Pulmonary artery endothelial cell (primary cell): Measurements from ENCODE around the gene SPHKAP. TPM values are rescaled to one million over a fixed set of nuclear protein-coding genes. Genes with fewer than 3 reads are reported as not detected.
"Not testable (repeated sequence)": the region's sequence is repeated elsewhere in the genome, so short reads cannot be mapped to it uniquely, and the experiment has no call there.

Experiments used
- DNase-seq: peaks from one replicate; pipeline ENCODE4 v3.0.0-alpha.2; 2011; ENCODE audit warnings: low read depth, low spot score
- total RNA-seq: library from RNA; depleted of rRNA; stranded (reverse); fragments of >200 nt; gene quantifications from 2 replicates; pipeline ENCODE4 v1.2.3, GENCODE V29; 2014

Gene SPHKAP
- total RNA-seq, 1 donor from 2014 or later: not detected

DNA sequence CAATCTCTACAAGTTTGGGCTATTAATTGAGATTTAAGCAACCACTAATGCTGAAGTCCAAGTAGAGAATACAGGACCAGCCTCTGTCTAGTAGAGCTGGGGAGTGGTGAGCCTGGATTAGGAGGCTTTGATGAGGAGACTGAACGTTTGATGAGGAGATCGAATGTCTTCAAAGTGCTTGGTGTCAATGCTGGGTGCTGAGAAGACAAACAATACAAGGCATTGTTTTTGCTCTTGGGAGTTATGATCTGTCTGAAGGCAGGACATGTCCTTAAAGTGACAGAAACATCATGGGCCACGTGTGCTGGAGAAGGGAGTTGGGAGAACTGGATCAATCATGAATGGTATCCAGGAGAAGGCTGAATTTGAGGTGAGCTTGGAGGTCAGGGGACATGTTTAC, 143.6 kb downstream of the SPHKAP start:
- no peak for DNase-seq

DNA sequence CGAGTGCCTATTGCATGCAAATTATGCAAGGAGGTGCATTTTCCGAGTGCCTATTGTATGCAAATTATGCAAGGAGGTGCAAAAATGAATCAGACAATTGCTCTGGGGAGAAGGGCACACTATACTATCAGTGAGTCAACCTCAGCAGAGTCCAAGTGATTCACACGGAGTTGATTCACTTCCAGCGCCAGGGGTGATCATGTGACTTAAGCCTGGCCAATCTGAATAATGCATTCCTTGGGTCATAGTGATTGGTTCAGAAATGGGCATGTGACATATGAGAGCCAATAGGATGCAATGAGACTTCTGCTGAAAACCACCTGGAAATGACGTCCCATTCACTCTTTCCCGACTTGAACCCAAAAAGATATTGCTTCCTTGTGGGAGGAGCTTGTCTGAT, 157.9 kb downstream of the SPHKAP start:
- DNase-seq: no peak

DNA sequence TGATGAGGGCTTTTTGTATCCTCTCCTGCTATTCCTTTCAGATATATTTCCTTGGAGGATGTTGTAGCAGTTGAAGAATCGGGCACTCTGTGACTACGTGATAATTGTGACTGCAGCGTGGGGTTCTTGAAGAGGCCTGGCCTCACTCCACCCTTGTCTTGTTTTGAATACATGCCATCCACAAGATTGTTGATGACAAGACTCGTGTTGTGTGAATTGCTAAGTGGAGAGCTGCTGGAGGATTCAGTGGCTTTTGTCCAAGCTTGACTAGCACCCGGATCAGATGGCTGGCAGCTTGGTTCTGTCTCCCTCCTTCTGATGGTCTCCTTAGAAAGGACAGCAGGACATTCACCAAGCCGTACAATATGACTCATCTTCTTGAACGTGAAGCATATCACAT, 163.2 kb downstream of the SPHKAP start:
- DNase-seq: no peak

GRCh38 chr2:228017784-228018183, 163.7 kb downstream of the SPHKAP start:
- DNase-seq: no peak

GRCh38 chr2:228016402-228016801, 165.1 kb downstream of the SPHKAP start:
- no peak for DNase-seq

DNA sequence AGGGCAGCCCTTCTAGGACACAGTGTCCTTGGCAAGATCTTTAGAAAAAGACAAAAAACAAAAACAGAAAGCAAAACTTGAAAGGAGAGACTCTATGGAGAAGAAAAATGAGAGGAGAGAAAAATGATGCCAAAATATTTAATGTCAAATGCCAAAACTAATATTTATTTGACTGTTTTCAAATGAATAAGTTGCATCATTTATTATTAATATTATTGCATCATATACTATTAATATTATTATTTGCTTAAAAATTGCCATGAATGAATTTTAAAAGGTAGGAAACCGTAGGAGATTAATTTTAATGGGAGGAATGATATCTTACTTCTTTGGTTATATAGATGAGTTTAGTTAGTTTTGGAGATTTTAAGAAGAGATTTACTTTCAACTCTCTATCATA, 165.7 kb downstream of the SPHKAP start:
- no peak for DNase-seq

GRCh38 chr2:227996366-227996765, 185.1 kb downstream of the SPHKAP start:
- no peak for DNase-seq

GRCh38 chr2:227990937-227991336, 190.6 kb downstream of the SPHKAP start:
- no peak for DNase-seq

GRCh38 chr2:227973241-227973640, 208.2 kb downstream of the SPHKAP start:
- no peak for DNase-seq

DNA sequence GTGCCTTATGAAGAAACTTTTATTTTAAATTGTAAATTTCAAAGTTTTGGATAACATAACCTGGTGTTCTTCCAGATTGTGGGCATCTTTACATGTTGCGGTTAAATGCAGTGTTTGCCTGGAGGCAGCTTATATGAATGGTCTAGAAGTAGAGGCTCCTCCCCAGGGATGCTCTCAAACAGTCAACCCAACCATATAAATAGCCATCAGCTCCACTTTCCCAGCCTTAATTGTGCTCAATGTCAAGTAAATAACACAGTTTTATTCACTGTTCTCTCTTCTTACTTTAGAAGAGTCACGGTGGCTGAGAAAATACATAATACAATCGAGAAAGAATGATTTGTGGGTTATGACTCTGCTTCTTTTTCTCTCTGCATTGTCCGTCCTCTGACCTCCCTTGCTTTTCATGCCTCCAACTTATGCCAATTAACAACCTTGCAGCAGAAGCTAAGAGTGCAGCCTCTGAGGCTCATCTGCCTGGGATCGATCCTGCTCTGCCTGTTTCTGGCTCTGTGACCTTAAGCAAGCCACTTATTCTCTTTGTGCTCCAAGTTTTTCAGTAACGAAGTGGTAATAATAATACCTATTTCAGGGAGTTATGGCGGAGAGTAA, 209.8 kb downstream of the SPHKAP start:
- no peak for DNase-seq

GRCh38 chr2:227960317-227960716, 221.2 kb downstream of the SPHKAP start:
- DNase-seq: no peak

DNA sequence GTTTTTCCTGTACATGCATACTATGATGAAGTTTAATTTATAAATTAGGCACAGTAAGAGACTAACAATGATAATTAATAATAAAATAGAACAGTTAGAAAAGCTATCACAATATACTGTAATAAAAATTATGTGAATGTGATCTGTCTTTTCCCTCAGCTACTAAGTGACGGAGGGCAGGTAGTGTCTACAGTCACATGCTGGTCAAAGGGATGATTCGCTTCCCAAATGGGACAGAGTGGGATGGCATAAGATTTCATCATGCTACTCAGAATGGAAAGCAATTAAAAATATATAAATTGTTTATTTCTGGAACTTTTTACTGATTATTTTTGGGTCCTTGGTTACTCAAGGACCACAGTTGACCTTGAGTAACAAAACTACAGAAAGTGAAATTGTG, 238.5 kb downstream of the SPHKAP start:
- no peak for DNase-seq

DNA sequence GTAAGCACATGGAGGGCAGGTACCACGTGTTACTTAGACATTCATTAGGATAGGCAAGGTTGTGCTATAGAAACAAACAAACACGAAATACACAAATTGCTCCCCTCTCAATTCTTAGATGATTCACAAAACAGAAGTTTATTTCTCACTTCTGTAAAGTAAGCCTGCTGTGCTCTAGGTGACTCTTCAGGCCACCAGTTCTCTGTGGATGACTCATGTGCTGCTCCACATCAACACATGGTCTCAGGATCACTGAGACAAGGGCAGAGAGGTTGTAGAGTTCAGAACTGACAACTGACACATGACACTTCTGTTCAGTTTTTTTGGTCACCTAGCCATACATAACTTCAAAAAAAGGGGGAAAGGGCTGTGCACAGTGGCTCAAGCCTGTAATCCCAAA, 239.5 kb downstream of the SPHKAP start:
- DNase-seq: no peak

GRCh38 chr2:227939271-227940027, 242.0 kb downstream of the SPHKAP start:
- no peak for DNase-seq

DNA sequence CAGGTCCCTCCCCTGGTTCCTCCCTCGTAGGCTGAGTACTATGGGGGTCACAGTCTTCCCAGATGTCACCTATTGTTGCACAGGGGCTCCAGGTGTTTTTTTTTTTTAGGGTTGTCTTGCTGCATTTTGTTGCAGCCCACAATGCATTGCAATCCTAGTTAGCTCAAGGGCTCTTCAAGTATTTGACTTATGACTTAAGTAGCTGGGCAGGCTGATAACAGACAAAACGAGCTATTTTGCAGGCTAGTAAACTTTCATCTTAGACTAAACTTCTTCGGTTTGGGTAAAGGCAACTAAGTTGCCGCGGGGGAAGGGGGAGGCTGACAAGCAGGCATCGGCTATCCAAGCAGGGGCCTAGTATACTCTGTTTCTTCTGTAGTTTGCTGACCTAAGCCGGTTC, 245.2 kb downstream of the SPHKAP start:
- not testable (repeated sequence) for DNase-seq

GRCh38 chr2:227933884-227934283, 247.6 kb downstream of the SPHKAP start:
- no peak for DNase-seq

- no peak for DNase-seq
Measured at GRCh38 chr2:227932403-227932802, 249.1 kb downstream of the SPHKAP start.

- no peak for DNase-seq
Measured at GRCh38 chr2:227932001-227932400, 249.5 kb downstream of the SPHKAP start.
